Inflammatory macrophage (primary cell): Measurements from ENCODE around the gene S100A3.
"Not testable (repeated sequence)": the region's sequence is repeated elsewhere in the genome, so short reads cannot be mapped to it uniquely, and the experiment has no call there.

Experiments used
- DNase-seq, 2 donors: peaks; one replicate each; pipeline ENCODE4 v3.0.0-alpha.2; 2020 to 2022

Gene S100A3

DNA sequence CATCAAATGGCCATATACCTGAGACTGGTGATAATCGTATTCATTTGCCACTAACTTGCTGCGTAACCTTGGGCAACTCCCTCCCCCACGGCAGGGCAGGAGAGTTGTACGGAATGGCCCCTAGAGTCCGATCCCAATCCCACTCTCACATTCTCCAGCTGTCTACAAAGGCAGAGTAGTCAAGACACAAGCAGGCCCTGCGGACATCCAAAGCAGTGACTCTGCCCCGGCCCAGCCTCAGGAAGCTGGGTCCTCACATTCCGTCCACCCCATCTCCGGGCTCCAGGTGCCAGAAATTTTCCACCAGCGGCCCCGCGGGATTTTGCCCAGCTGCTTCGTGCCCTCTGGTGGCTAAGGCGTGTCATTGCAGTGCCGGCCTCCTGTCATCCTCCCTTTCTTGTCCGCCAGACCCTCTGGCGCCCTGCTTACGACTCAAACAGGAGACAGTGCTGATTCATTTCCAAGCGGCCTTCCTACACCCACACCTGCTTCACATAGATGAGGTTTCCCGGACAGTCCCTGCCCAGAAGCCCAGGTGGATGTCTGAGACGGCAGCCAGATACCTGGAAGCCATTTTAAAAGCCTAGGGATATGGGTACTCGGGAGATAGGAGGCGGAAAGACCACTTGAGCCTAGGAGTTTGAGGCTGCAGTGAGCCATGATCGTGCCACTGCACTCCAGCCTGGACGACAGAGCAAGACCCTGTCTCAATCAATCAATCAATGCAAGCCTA is 19.5 kb upstream of the S100A3 start:
- peak; percentile 80 to 83 for DNase-seq

DNA sequence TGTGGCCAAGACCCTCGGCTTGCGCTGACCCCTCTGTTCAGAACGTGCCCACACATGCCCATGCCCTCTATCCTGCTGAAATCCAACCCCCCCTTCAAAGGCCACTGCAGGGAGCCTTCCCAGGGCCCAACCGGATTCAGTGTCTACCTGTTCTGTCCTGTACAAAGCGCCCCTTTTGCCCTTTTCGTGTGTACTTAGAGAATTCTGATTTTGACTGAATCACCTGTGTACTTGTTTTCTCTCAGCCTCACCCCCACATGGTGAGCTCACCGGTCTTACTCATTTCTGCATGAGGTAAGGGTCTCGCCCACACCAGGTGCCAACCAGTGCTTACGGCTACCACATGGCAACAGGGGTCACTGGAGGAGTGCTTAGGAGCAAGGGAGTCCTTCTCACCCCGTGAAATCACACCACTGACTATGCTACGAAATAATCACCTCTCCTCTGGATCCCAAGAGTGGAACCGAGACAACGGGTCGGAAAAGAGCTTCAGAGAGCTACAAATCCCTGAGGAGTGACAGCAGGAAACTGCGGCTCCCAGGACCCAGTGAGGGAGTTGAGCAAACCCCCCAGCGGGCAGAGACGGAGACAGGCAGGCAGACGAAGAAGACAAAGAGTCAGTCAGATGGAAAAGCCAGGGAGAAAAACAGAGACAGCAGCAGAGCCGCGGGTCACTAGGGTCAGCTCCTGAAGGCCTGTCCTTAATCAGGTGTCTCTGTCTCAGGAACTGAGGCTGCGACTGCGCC is 18.7 kb upstream of the S100A3 start:
- DNase-seq = no peak

DNA sequence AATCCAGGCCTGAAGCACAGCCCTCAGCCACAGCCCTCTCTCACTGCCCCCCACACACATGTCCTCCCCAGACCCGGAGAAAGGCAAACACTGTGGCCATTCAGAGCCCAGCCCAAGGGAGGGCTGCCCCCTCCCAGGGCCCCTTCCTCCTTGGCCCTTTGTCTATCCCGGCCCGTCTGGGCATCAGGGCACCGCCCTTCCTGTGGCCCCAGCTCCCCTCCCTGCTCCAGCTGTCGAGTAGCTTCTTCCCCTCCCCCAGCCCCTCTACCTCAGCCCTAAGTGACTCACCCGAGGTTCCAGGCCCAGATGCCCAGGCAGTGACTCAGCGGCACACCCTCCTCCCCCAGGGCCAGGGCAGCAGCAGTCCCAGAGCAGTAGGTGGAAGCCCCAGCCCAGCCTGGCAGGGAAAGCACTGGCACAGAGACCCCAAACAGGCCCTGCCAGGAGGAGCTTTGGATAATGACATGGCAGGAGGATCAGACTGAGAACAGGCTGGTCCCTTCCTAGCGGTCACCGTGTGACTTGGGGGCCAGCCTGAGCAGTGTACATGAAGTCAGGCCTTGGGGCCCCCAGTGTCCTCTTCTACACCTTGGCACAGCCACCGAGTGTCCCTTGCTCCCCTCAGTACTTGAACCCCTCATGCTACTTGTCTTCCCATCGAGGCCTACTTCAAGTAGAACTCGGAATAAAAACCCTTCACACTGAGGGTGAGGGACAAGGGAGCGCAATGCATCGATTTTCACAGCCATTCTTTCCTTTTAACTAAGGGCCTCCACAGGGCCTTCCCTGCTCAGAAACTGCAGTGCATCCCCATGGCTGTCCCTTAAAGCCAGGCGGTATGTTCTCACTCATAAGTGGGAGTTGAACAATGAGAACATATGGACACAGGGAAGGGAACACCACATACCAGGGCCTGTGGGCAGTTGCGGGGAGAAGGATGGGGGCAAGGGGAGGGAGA is 17.6 kb upstream of the S100A3 start:
- DNase-seq = peak; percentile 97 to 98

DNA sequence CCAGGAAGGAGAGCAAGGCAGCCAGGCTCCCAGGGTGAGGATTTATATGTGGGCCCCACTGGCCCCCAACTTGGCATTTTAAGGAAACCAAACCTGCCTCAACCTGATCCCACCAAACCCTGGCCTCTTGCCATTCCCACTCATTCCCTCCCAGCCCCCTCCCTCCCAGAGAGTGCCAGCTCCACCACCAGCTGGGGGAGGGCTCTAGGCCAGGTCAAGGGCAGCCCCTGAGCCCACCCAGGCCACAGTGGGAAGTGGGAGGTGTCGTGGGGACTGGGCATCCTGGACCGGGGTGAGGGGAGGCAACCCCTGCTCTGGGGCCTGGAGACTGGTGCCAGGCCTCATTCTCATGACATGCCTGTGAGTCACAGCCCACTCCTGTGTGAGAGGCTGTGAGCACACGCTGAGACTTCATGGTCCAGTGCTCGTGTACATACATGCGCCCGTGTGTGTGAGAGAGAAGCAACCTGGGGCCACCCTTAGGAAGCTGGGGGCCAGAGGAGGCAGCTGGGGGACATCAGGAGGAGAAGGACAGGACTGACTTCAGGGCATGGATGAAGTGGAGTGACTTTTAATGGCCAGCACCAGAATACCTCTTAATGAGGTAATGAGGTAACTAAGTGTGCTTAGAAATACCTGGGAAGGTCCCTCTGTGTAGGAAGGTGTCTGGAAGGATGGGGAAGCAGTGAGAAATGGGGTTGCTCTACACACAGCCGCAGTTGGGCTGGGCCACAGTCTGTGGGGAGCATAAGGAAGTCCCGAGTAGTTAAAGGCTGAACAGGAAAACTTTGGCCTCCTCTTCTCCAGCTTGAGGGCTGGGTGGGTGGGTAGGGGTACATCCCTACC is 16.7 kb upstream of the S100A3 start, which contains the start of gene S100A2:
Gene S100A2, minus strand, starts transcription at position 316 of the 846 bp plus-strand sequence. CDS start 1,967 bp downstream, outside the sequence.
- peak; percentile 69 to 82 for DNase-seq

- no peak for DNase-seq
These were observed 14.9 kb upstream of the S100A3 start for GRCh38 chr1:153563991-153564390.

DNA sequence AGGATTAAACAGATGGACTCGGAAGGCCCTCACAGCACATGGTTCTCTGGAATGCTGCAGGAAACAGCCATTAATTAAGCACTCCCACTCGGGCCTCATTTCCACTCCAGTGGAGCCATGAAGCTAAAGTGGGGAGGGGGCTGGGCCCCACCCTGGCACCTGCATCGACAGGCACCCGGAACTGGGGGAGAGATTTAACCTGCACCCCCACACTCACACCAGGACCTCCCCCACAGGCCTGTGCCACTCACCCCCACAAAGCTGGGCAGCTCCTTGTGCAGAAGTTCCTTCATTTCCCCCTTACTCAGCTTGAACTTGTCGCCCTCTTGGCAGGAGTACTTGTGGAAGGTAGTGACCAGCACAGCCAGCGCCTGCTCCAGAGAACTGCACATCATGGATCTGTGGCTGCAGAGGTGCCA is 14.4 kb upstream of the S100A3 start:
- peak in 1 of 2 donors; percentile 61 for DNase-seq

GRCh38 chr1:153562021-153562420 is 13.0 kb upstream of the S100A3 start:
- DNase-seq = not testable (repeated sequence)

DNA sequence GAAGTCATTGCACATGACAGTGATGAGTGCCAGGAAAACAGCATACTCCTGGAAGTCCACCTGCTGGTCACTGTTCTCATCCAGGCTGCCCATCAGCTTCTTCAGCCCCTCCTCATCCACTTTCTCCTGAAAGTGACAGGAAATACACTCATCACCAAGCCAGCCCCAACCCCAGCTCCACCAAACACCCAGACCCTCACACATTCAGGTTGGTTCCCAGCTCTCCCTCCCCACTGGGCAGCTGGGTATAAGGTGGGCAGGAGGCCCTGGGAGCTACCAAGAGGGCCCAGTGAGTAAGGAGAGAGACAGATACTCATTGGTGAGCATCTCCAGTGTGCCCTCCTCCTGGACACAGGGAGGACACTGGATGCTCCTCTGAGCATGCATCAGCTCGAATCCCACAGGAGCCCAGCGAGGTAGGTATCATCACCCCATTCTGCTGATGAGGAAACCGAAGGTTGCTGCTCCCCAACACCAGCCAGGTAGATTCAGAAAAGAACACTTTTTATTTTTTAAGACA is 12.5 kb upstream of the S100A3 start:
- no peak for DNase-seq

DNA sequence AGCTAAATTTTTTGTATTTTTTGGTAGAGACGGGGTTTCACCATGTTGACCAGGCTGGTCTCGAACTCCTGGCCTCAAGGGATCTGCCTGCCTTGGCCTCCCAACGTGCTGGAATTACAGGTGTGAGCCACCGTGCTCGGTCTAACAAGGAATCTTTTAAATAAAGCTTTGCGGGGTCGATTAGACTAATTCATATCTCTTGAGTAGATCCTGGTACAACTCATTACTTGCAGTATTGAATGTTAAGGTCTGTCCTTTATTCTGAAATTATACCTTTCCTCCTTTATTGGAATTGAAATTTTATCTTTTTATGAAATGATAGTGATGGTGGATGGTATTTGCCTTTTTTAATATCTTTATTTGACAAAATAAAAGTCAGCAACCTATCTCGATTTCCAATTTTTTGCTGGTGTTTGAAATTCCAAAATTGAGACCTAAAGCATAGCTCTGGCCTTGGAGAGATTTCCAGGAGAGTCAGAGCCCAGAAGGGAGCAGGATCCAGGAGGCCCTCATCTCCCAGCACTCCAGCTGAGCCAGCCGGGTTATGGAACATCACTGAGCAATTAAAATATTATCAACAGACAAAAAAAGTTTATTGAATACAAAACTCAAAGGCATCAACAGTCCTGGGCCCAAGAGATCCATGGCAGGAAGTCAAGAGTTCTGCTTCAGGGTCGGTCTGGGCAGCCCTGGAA is 11.9 kb upstream of the S100A3 start:
- no peak for DNase-seq

DNA sequence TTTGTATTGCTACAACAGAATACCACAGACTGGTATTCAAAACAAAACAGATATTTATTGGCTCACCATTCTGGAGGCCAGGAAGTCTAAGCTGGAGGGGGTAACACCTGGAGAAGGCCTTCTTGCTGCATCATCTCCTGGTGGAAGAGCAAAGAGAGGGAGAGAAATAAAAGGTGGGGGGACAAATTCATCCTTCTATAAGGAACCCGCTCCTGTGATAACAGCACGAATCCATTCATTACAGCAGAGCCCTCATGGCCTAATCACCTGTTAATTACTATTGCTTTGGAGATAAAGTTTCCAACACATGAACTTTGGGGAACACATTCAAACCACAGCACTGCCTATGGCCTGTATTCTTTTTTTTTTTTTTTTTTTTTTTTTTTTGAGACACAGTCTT is 11.2 kb upstream of the S100A3 start:
- DNase-seq = no peak

- no peak for DNase-seq
These were observed 8.8 kb upstream of the S100A3 start for GRCh38 chr1:153557877-153558276.

DNA sequence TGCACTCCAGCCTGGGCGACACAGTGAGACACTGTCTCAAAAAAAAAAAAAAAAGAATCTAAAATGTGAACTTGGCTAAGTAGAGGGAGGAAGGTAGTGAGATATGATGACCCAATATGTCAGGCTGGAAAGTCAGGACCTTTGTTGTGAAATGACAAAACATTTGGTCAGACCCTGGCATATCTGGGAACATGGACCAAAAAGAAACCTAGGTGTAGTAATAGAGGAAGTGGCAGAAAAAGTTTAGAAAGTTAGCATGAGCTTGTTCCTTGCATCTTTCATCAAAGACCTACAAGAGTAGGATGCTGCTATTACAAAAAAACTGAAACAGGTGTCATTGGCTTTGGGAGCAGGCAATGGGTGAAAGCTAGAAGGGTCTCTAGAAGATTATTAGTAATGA is 7.3 kb upstream of the S100A3 start:
- no peak for DNase-seq

DNA sequence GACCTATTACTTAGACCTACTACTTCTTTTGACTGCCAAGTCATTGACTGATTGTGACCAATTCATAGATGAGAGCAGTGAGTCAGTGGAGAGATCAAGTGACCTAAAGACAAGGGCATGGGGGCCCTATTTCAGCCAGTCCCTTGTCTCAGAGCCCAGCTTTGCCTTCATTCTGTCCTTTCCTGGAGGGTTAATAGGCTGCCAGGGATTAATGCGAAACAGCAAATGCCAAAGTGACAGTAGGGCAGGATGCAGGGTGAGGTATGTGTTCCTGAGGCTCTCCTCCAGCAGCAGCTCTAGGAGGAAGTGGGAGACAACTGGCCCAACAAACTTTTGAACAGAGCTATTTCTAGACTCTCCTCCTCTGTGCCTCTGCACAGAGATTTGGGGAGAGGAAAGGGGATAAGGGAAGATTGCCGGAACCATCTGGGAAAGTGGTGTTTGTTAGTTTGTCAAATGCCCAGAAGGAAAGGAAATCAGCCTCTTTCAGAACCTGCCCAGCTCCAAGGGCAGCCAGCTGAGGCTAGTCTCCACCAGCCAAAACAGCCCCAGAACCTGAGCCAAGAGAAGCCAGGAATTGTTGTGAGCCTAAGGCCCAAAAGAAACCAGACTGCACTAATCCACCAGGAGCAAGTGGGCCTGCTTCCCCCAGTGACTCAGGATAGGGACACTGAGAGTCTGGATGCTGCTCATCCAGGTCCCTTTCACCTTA is 4.9 kb upstream of the S100A3 start:
- DNase-seq = no peak

DNA sequence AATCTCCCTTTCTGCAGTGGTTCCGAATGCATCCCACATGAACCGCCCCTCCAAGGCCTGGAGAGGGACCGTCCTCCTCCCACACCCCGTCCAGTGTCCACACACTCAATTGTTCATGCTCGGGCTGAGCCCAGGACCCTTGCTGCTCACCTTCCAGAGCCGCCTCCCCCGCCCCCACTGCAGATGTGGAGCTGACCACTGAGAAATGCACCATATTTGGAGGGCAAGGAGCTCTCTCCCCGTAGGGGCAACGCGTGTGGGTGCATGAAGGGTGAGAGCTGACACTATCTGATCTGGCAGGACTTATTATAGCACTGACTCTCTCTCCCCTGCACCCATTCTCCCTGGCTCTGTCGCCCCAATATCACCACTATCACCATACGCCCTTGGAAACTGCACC is 4.0 kb upstream of the S100A3 start:
- no peak for DNase-seq

GRCh38 chr1:153552335-153552734 is 3.3 kb upstream of the S100A3 start:
- DNase-seq = no peak

- peak; percentile 74 to 75 for DNase-seq
These were observed 1.9 kb upstream of the S100A3 start for GRCh38 chr1:153550827-153551500.

DNA sequence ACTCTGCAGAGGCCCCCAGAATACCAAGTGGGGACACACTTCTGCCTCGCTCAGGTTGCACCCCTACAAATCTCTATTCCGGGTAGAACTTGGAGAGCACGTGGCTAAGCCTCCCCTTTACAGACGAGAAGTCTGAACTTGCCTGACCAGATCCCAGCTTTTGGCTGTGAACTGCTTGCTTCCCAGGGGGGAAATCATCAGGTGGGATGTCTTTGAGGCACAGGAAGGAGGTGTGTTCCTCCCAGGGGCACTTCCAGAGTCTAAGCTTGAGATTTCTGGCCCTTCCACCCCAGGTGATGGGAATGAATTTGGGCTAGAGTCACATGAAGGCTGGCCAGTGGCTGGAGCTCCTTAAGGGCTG is 1.3 kb upstream of the S100A3 start:
- no peak for DNase-seq

- DNase-seq = no peak
These were observed 811 bp upstream of the S100A3 start for GRCh38 chr1:153549741-153550397.
